GM23248 (cell line): Measurements from ENCODE around the gene UNC93B1. TPM values are rescaled to one million over a fixed set of nuclear protein-coding genes. Genes with fewer than 3 reads are reported as not detected.

Experiments
- DNase-seq: peaks from one replicate; pipeline ENCODE4 v3.0.0-alpha.2; 2015
- H2AFZ ChIP-seq: fragments of 200-600 bp; sonication (generic); 2 replicates; pipeline ENCODE4 v1.6.1; 2016; ENCODE audit warnings: antibody characterized with exemption
- H3F3A ChIP-seq: fragments of 200-600 bp; sonication (generic); 2 replicates; pipeline ENCODE4 v1.6.1; 2016; ENCODE audit warnings: mild to moderate bottlenecking, antibody characterized with exemption, mixed run types; ENCODE audit not compliant: insufficient read depth
- H3K27ac ChIP-seq: fragments of 200-600 bp; sonication (generic); 2 replicates; pipeline ENCODE4 v1.5.1; 2016; ENCODE audit warnings: mild to moderate bottlenecking
- H3K27me3 ChIP-seq: fragments of 200-600 bp; sonication (generic); replicated peaks from 2 replicates; pipeline ENCODE4 v1.6.1; 2016; ENCODE audit warnings: mild to moderate bottlenecking; ENCODE audit not compliant: insufficient read depth
- H3K36me3 ChIP-seq: fragments of 200-600 bp; sonication (generic); 2 replicates; pipeline ENCODE4 v1.6.1; 2016; ENCODE audit warnings: low read depth, mild to moderate bottlenecking
- H3K4me1 ChIP-seq: fragments of 200-600 bp; sonication (generic); 2 replicates; pipeline ENCODE4 v1.6.1; 2016; ENCODE audit warnings: mild to moderate bottlenecking; ENCODE audit not compliant: insufficient read depth
- H3K4me2 ChIP-seq: fragments of 200-600 bp; sonication (generic); one replicate; pipeline ENCODE4 v1.6.1; 2016; ENCODE audit warnings: mild to moderate bottlenecking; ENCODE audit not compliant: unreplicated experiment
- H3K4me3 ChIP-seq: fragments of 200-600 bp; sonication (generic); 2 replicates; pipeline ENCODE4 v1.5.1; 2016; ENCODE audit warnings: mild to moderate bottlenecking
- H3K79me2 ChIP-seq: fragments of 200-600 bp; sonication (generic); 2 replicates; pipeline ENCODE4 v1.6.1; 2016; ENCODE audit warnings: mild to moderate bottlenecking; ENCODE audit not compliant: insufficient read depth
- H3K9ac ChIP-seq: fragments of 200-600 bp; sonication (generic); 2 replicates; pipeline ENCODE4 v1.6.1; 2016; ENCODE audit warnings: mild to moderate bottlenecking
- H3K9me2 ChIP-seq: fragments of 200-600 bp; sonication (generic); 2 replicates; pipeline ENCODE4 v1.6.1; 2016; ENCODE audit warnings: mixed run types, mild to moderate bottlenecking, moderate library complexity; ENCODE audit not compliant: insufficient read depth
- H3K9me3 ChIP-seq: fragments of 200-600 bp; sonication (generic); one replicate; pipeline ENCODE4 v1.6.1; 2017; ENCODE audit warnings: low read depth
- H4K20me1 ChIP-seq: fragments of 200-600 bp; sonication (generic); 2 replicates; pipeline ENCODE4 v1.6.0; 2016; ENCODE audit not compliant: insufficient read depth
- EZH2 ChIP-seq: fragments of 200-600 bp; sonication (generic); IDR thresholded peaks from 2 replicates; pipeline ENCODE4 v1.6.1; 2018; ENCODE audit warnings: antibody characterized with exemption, mild to moderate bottlenecking; ENCODE audit not compliant: insufficient read depth, poor library complexity, severe bottlenecking
- EZH2phosphoT487 ChIP-seq: fragments of 200-600 bp; sonication (generic); IDR thresholded peaks from 2 replicates; pipeline ENCODE4 v1.6.1; 2018; ENCODE audit warnings: antibody characterized with exemption, moderate library complexity, mild to moderate bottlenecking, low read depth; ENCODE audit not compliant: insufficient read depth
- WGBS, 2 experiments: methylation state at CpG; one replicate each; pipeline ENCODE4 v1.1.6; 2015 to 2017; ENCODE audit warnings: low lambda C conversion rate in 2 of 2, low coverage in 1 of 2; ENCODE audit errors: missing lambda C conversion rate in 2 of 2; 5-methylcytosine and 5-hydroxymethylcytosine counted together
- in situ Hi-C: fragments of 300-500 bp; cut with MboI; formaldehyde crosslinking; loops from 2 replicates; pipeline ENCODE4 v1.15.0; 2020
- polyA plus RNA-seq: library from polyadenylated mRNA; unstranded; fragments of >200 nt; fragmentation: Nextera tagmentation; extraction: Ambion mirVana; gene quantifications from 2 replicates; pipeline ENCODE4 v1.2.1, GENCODE V29; 2016
- total RNA-seq: library from RNA; depleted of rRNA; stranded (reverse); fragments of >200 nt; shearing (Covaris generic); gene quantifications from 2 replicates; pipeline ENCODE4 v1.2.3, GENCODE V29; 2014

Gene UNC93B1
- total and polyA plus RNA-seq, 2 experiments from 2014 or later: 20.9 to 41.1 TPM

DNA sequence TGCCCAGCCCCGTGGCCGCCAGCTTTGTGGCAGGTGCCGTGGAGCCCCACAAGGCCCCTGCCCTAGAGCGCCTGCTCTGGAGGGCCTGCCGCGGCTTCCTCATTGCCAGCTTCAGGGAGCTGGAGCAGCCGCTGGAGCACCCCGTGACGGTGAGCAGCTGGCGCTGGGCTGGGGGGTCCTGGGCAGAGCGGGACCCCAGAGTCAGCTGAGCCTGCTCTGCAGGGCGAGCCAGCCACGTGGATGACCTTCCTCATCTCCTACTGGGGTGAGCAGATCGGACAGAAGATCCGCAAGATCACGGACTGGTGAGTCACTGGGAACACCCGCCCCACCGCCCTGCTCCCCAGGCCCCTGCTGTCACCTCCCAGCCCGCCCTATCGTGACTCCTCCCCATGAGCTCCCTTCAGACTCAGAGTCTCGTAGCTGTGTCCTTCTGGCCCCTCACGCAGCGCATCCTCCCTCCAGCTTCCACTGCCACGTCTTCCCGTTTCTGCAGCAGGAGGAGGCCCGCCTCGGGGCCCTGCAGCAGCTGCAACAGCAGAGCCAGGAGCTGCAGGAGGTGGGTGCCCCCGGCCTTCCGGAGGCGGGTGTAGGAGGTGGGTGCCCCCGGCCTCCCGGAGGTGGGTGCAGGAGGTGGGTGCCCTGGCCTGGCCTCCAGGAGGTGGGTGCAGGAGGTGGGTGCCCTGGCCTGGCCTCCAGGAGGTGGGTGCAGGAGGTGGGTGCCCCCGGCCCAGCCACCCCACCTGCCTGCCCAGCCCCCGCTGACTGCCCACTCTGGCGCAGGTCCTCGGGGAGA lies 39.6 kb upstream of the UNC93B1 start:
- WGBS, 2 experiments: 78 to 81% methylated on average over 27 to 32 of the region's 36 CpGs
- Histone ChIP-seq H3K9me3 (no peaks in the 10 kb centered on the region), H3K36me3 (no peaks in the 10 kb centered on the region), H3K4me1 (0 out of 2 replicates have a peak, but pooled peaks cover 3% of the 10 kb centered on the region), H3K9ac (no peak overlapping the region), H3F3A (no peaks in the 10 kb centered on the region), H3K9me2 (no peaks in the 10 kb centered on the region), H3K4me2 (no peak overlapping the region), H4K20me1 (no peaks in the 10 kb centered on the region), H3K4me3 (no peak overlapping the region), H3K27ac (no peak overlapping the region), H2AFZ (no peak overlapping the region), H3K79me2 (peaks cover 37% of the 10 kb centered on the region), H3K27me3 (no peaks in the 10 kb centered on the region)
- peak; percentile 42 for DNase-seq
- in situ Hi-C loops: no loop called here
- no peak for TF ChIP-seq EZH2phosphoT487
- no peak for TF ChIP-seq EZH2

DNA sequence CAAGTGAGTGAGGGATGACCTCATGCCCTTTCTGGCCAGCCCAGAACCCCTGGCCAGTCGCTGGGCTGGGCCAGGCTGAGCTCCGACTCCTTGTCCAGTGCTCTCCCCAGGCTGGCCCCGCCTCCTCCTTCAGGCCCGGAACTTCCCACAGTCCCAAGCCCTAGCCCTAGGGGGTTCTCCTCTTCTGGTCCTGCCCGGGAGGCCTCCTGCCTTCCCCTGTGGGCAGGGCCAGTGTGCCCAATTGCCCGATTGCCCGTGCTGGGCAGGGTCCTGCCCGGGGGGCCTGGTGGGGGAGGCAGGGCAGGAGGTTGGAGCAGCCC lies 39.1 kb upstream of the UNC93B1 start:
- no peaks in the 10 kb centered on the region for H3K36me3 ChIP-seq

DNA sequence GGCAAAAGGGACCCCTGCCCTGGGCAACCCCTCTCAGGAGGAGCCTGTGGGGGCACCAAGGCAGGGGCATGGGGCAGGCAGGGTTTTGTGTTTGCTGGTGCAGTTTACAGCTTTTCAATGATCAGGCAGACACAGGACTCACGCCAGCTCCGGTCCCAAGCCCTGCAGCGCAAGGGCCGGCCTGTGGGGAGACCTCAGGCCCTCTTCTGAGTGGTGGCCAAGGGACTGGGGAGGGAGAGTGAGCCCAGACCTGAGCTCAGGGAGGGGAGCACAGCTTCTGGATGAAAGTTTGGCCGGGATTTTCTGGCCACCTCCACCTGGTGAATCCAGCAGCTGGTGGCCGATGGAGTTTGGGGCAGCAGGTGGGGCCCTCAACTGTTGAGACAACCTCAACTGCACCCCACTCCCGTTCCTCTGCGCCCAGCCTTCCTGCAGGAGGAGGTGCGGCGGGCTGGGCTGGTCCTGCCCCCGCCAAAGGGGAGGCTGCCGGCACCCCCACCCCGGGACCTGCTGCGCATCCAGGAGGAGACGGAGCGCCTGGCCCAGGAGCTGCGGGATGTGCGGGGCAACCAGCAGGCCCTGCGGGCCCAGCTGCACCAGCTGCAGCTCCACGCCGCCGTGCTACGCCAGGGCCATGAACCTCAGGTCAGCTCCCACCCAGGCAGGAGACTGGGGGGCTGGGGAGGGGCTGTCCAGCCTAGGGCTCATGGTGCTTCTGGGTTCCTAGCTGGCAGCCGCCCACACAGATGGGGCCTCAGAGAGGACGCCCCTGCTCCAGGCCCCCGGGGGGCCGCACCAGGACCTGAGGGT lies 38.5 kb upstream of the UNC93B1 start:
- in situ Hi-C loops: no loop called here
- no peaks in the 10 kb centered on the region for H3K9me2 ChIP-seq
- no peak overlapping the region for H3K4me3 ChIP-seq
- peaks cover 49% of the 10 kb centered on the region for H3K79me2 ChIP-seq
- H4K20me1 ChIP-seq: no peaks in the 10 kb centered on the region
- peaks cover 9% of the 10 kb centered on the region; the same call in 1 of the 2 replicates for H3K4me1 ChIP-seq
- H2AFZ ChIP-seq: no peak overlapping the region
- DNase-seq: no peak
- TF ChIP-seq EZH2phosphoT487 (no peak), EZH2 (no peak)
- H3K27me3 ChIP-seq: no peaks in the 10 kb centered on the region
- 89 to 90% methylated on average over 18 to 25 of the region's 27 CpGs for WGBS, 2 experiments
- H3K27ac ChIP-seq: no peak overlapping the region
- no peak overlapping the region for H3K4me2 ChIP-seq
- H3K9ac ChIP-seq: no peak overlapping the region
- H3K36me3 ChIP-seq: no peaks in the 10 kb centered on the region
- no peaks in the 10 kb centered on the region for H3F3A ChIP-seq
- H3K9me3 ChIP-seq: no peaks in the 10 kb centered on the region

More for the DNA sequence above, 39.1 kb upstream of the UNC93B1 start:
- Histone ChIP-seq H3K27ac (no peak overlapping the region), H4K20me1 (no peaks in the 10 kb centered on the region), H3K9me2 (no peaks in the 10 kb centered on the region), H3K79me2 (peaks cover 43% of the 10 kb centered on the region), H3K9ac (no peak overlapping the region), H2AFZ (no peak overlapping the region), H3F3A (no peaks in the 10 kb centered on the region), H3K9me3 (no peaks in the 10 kb centered on the region), H3K4me1 (peaks cover 9% of the 10 kb centered on the region; the same call in 1 of the 2 replicates), H3K4me2 (no peak overlapping the region), H3K27me3 (no peaks in the 10 kb centered on the region), H3K4me3 (no peak overlapping the region)
- in situ Hi-C loops: no loop called here
- no peak for TF ChIP-seq EZH2
- TF ChIP-seq EZH2phosphoT487: no peak
- 73 to 78% methylated on average over 6 to 8 of the region's 8 CpGs for WGBS, 2 experiments
- no peak for DNase-seq

DNA sequence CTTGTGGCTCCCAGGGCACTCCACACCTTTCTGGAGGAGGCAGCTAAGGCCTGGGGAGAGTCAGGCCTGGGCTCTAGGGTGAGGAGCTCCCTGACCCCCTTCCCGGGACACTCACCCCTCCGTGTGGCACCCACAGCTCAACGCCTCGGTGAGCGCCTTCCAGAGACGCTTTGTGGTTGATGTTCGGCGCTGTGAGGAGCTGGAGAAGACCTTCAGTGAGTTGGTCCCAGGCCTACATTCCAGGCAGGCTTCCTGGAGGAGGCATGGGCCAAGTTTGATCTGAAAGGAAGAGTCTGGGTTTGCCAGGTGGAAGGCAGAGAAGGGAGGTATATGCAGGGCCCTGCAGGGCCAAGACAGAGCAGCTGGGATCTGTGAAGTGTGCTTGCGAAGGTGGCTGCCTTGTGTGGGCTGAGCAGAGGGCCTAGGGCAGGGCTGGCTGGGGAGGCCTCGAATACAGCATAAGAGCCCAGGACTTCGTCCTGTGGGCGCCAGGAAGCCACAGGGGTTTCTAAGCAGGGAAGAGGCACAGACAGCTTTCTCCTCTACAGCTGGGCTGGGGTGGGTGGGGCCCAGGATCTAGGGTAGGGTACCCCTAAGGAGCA lies 37.8 kb upstream of the UNC93B1 start:
- H3K9ac ChIP-seq: no peak overlapping the region
- H3K4me2 ChIP-seq: no peak overlapping the region
- H3K9me2 ChIP-seq: no peaks in the 10 kb centered on the region
- H3K27me3 ChIP-seq: no peaks in the 10 kb centered on the region
- H3F3A ChIP-seq: no peaks in the 10 kb centered on the region
- H4K20me1 ChIP-seq: no peaks in the 10 kb centered on the region
- H3K4me1 ChIP-seq: peaks cover 9% of the 10 kb centered on the region; the same call in 1 of the 2 replicates
- TF ChIP-seq EZH2: no peak
- TF ChIP-seq EZH2phosphoT487: no peak
- H3K4me3 ChIP-seq: no peak overlapping the region
- no peak overlapping the region for H2AFZ ChIP-seq
- no peak for DNase-seq
- H3K36me3 ChIP-seq: no peaks in the 10 kb centered on the region
- H3K79me2 ChIP-seq: peaks cover 51% of the 10 kb centered on the region
- 85 to 86% methylated on average over 12 of the region's 12 CpGs for WGBS, 2 experiments
- H3K9me3 ChIP-seq: no peaks in the 10 kb centered on the region
- in situ Hi-C loops: no loop called here
- H3K27ac ChIP-seq: no peak overlapping the region
